Type B pancreatic cell (in vitro differentiated cells): Measurements from ENCODE around the gene DPEP2. TPM values are rescaled to one million over a fixed set of nuclear protein-coding genes. Genes with fewer than 3 reads are reported as not detected.
A peak's percentile ranks its signal among the peaks of the same experiment; 100 is the strongest.

Experiments
- DNase-seq: peaks from one replicate; pipeline ENCODE4 v3.0.0; 2021; ENCODE audit warnings: mixed read lengths; ENCODE audit not compliant: unreplicated experiment; ENCODE audit errors: extremely low spot score
- H3K27ac Mint-ChIP-seq: 2 replicates; pipeline ENCODE4 v1.8.0; 2021; ENCODE audit warnings: mild to moderate bottlenecking, mixed read lengths
- H3K27me3 Mint-ChIP-seq: 2 replicates; pipeline ENCODE4 v1.8.0; 2021; ENCODE audit warnings: mixed read lengths
- H3K36me3 Mint-ChIP-seq: 2 replicates; pipeline ENCODE4 v1.8.0; 2021; ENCODE audit warnings: mixed read lengths
- H3K4me1 Mint-ChIP-seq: one replicate; pipeline ENCODE4 v1.8.0; 2021; ENCODE audit warnings: mixed read lengths; ENCODE audit not compliant: unreplicated experiment
- H3K4me3 Mint-ChIP-seq: 2 replicates; pipeline ENCODE4 v1.8.0; 2021; ENCODE audit warnings: mild to moderate bottlenecking, mixed read lengths
- H3K9me3 Mint-ChIP-seq: 2 replicates; pipeline ENCODE4 v1.8.0; 2021; ENCODE audit warnings: mixed read lengths
- CTCF ChIP-seq: fragments of 200-600 bp; sonication (generic); conservative IDR thresholded peaks from 2 replicates; pipeline ENCODE4 v1.5.0; 2021; ENCODE audit warnings: antibody characterized with exemption, mild to moderate bottlenecking
- total RNA-seq: library from RNA; stranded (reverse); gene quantifications from 2 replicates; pipeline ENCODE4 v1.2.1, GENCODE V29; 2021; ENCODE audit warnings: low replicate concordance

The DPEP2 gene
- total RNA-seq, 1 donor from 2014 or later: not detected

- Mint-ChIP-seq H3K4me3 (peak overlapping the region; percentile 17), H3K4me1 (no peaks in the 10 kb centered on the region), H3K9me3 (no peaks in the 10 kb centered on the region), H3K27ac (no peak overlapping the region), H3K36me3 (no peaks in the 10 kb centered on the region), H3K27me3 (no peaks in the 10 kb centered on the region)
- peak; percentile 83 for DNase-seq
- peak; percentile 99 for TF ChIP-seq CTCF
Observed at GRCh38 chr16:67993207-67994039, 5.9 kb downstream of the DPEP2 start.

- H3K27me3 Mint-ChIP-seq: no peaks in the 10 kb centered on the region
- no peaks in the 10 kb centered on the region for H3K9me3 Mint-ChIP-seq
- no peaks in the 10 kb centered on the region for H3K4me1 Mint-ChIP-seq
- no peak overlapping the region for H3K4me3 Mint-ChIP-seq
- no peak for TF ChIP-seq CTCF
- no peak overlapping the region for H3K27ac Mint-ChIP-seq
- no peaks in the 10 kb centered on the region for H3K36me3 Mint-ChIP-seq
- DNase-seq: no peak
Observed at GRCh38 chr16:67992661-67993206, 6.5 kb downstream of the DPEP2 start.

- H3K4me3 Mint-ChIP-seq: no peak overlapping the region
- DNase-seq: no peak
- peaks cover under 1% of the 10 kb centered on the region for H3K4me1 Mint-ChIP-seq
- no peak overlapping the region for H3K27ac Mint-ChIP-seq
- no peak for TF ChIP-seq CTCF
- no peaks in the 10 kb centered on the region for H3K9me3 Mint-ChIP-seq
- H3K27me3 Mint-ChIP-seq: no peaks in the 10 kb centered on the region
- no peaks in the 10 kb centered on the region for H3K36me3 Mint-ChIP-seq
Observed at GRCh38 chr16:67990018-67990386, 9.3 kb downstream of the DPEP2 start.

- no peak for TF ChIP-seq CTCF
- H3K36me3 Mint-ChIP-seq: no peaks in the 10 kb centered on the region
- H3K27me3 Mint-ChIP-seq: no peaks in the 10 kb centered on the region
- no peaks in the 10 kb centered on the region for H3K9me3 Mint-ChIP-seq
- no peak overlapping the region for H3K4me3 Mint-ChIP-seq
- no peak overlapping the region for H3K27ac Mint-ChIP-seq
- H3K4me1 Mint-ChIP-seq: peaks cover 4% of the 10 kb centered on the region
- DNase-seq: no peak
Observed at GRCh38 chr16:67989322-67990017, 9.8 kb downstream of the DPEP2 start.

- Mint-ChIP-seq H3K4me1 (peaks cover 4% of the 10 kb centered on the region), H3K9me3 (no peaks in the 10 kb centered on the region), H3K36me3 (no peaks in the 10 kb centered on the region), H3K4me3 (no peak overlapping the region), H3K27ac (no peak overlapping the region), H3K27me3 (no peaks in the 10 kb centered on the region)
- no peak for DNase-seq
- no peak for TF ChIP-seq CTCF
Observed at GRCh38 chr16:67988675-67989074, 10.6 kb downstream of the DPEP2 start.
